Head of caudate nucleus (tissue), 42 donors: ENCODE results near the gene OSR1.
"Not testable (repeated sequence)": the region's sequence is repeated elsewhere in the genome, so short reads cannot be mapped to it uniquely, and the experiment has no call there.

Experiments
- DNase-seq, 42 donors: peaks; one replicate each; pipeline versions ENCODE4 v3.0.0 to v3.0.0-alpha.2; 2020 to 2021; ENCODE audit warnings: mixed read lengths in 7 of 42
- intact Hi-C: fragments of 100-400 bp; cut with DNase I; formaldehyde crosslinking; loops from one replicate; pipeline ENCODE4 v1.15.0; 2022

The OSR1 gene

DNA sequence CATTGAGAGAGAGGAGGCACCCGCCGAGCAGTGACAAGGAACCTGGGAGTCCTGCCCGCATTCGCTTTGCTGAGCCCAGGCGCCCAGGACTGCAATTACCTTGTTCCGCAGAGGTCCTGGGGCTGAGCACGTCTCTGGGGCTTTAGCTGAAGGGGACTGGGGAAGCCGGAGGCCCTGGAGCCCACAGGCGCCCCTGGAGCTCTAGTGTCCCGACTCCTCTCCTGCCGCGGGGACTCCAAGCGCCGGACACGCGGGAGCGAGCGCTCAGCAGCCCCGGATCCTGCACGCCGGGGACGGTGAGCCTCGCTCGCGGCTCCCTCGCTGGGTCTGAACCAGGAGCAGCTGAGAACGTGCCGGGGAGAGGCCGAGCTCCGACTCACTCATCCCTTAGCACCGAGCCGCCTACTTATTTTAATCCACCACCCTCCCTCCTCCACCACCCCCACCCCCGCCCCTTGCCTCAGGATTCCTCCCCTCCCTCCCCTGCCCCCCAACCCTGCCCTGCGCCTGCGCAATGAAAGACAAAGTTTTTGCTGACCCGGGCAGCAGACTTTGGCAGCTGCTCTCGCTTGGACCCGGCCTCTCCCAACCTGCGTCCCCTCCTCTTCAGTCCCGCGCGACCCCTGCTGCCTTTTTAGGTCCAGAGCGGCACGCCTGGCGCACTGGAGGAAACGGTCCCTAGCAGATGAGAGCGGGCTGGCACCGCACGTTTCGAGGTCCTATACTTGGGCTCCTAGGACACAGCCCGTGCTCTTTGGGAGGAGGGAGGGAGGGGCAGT, at the start of gene OSR1:
Gene OSR1, minus strand, starts transcription at position 382 of the 779 bp plus-strand sequence. CDS start 4,818 bp downstream, outside the sequence.
- intact Hi-C loops, result loop anchor here (10.0 kb wide), 1 partner anchor 374 kb away; no protein-coding TSS in a partner anchor
- peak in 2 of 42 donors; percentile 17 to 41 for DNase-seq

DNA sequence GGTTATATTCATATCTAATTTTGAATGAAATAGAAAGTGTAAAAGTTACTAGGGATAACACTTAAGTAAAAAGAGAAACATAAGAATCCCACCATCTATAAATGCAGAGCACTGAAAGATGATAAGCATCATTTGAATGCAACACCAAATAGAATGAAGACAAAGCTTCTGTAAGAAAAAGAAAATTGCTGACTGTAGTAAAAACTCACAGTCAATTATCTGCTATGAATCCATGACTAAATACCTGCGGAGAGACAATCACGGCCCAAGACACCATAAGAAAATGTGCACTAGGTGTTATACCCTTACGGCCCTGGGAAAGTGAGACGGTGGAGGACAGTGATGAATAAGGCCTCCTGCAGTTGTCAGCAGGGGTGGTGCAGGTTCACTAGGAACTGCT, 45.4 kb upstream of the OSR1 start:
- no peak for DNase-seq
- intact Hi-C loops, result no loop called here

DNA sequence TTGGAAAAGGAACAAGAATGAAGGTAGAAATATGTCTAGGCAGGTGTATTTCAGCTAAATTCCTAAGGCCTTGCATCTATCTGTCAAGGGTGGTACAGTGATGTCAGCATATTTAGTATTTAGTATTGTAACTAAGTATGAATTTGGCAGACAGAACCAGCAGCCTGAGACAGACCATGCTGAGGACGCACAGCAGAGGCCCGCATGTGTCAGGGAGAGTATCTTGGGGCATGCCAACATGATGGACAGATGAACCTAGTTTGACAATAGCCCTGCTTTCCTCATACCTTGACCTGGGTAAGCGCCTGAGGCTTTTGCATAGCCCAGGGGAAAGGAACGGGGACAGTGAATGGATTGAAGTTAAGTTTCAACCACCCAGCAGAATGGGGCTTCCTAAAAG, 33.8 kb upstream of the OSR1 start:
- intact Hi-C loops, result no loop called here
- no peak for DNase-seq

DNA sequence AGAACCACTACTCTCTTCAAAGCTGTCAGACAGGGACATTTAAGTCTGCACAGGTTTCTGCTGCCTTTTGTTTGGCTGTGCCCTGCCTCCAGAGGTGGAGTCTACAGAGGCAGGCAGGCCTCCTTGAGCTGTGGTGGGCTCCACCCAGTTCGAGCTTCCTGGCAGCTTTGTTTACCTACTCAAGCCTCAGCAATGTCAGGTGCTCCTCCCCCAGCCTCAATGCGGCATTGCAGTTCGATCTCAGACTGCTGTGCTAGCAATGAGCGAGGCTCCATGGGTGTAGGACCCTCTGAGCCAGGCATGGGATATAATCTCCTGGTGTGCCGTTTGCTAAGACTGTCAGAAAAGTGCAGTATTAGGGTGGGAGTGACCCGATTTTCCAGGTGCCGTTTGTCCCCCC, 31.0 kb upstream of the OSR1 start:
- DNase-seq, intact Hi-C loops: not testable (repeated sequence)

DNA sequence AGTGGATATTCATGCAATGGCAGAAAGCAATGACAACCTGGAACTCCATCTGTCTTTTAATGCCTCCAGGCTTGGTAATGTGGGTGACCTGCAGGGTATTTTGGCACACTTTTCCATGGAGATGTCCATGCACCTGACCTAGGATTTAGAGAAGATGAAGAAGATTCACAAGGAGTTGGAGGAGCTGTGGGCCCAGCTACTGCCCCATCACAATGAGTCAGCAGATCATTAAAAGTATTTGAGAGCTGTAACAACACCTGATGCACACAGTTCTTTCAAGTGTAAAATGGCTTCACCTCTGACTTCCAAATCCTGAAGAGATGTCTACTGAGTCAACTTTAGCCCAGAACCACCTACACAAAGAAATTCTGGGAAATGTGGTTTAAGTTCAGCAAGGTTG, 22.1 kb upstream of the OSR1 start:
- DNase-seq, result no peak
- intact Hi-C loops, result no loop called here

DNA sequence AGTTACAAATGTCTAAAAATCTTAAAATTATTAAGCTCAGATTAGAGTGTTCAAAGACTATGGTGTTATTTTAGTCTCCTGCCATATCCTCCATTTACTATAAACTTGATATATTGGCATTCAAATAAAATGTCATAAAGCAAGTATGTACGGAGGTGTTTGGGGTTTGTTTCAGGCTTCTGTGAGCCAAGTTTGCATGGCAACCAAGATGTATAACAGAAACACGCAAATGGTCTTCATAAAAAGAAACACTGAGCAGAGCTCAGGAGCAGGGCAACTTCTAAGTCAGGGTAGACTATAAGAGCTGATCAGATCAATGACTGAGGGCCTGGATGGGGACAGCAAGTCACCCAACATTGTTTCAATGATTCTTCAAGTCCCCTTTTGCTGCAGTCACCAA, 20.5 kb upstream of the OSR1 start:
- intact Hi-C loops, result no loop called here
- no peak for DNase-seq

DNA sequence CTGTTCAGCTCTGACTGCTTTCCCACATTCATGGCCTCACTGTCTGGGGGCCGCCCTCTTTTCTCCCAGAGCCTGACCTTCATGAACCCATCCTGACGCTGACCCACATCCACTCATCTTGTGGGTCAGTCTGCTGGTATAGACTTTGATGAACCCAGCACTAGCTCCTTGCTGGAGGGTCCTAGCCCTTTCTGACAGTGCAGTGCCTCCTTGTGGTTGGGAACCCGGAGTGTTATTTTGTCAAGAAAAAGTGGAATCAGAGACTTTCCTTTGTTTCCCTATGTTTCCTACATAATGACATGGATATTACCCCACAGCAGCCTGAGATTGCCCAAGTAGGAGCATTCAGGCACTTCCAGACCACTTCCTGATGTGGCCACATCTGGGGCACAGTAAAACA, 19.3 kb upstream of the OSR1 start:
- intact Hi-C loops, result no loop called here
- DNase-seq, result no peak

DNA sequence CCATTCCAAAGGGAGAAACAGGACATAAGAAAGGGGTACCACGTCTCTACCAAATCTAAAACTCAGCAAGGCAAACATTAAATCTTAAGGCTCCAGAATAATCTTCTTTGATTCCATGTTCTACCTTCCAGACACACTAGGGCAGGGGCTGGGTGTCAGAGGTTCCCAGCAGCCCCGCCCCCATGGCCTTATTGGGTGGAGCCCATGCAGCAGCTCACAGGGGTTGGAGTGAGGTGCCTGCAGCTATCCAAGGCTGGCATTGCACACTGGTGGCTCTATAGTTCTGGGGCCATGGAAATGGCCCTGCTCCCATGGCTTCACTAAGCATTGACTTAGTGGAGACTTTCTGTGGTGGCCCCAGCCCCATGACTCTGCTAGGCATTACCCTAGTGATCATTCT, 14.9 kb upstream of the OSR1 start:
- intact Hi-C loops, result no loop called here
- no peak for DNase-seq

DNA sequence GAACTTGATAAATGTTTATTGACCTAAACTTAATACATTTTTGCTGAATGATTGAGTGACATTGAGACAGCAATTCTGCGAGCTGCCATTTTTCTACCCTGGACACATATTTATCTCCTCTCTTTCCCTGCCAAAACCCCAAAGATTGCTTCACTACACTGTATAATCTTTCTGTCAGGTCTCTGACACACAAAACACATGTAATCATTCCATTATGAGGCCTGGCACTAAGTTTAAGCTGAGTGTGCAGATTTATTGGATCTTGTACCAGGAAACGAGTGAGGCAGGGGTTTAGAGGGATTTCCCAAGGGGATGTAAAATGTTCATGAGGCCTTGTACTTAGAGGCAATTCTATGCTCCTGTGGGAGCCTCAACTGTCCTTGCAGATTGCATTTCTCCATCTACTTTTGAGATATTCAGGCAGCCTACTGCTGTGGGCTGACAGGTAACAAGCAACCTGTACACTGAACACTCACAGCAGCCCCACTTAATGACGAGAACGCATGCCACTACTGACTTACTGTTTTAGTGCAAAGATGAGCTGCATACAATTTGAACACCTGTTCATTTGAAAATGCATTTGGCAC, 13.7 kb upstream of the OSR1 start:
- no peak for DNase-seq
- intact Hi-C loops, result no loop called here

DNA sequence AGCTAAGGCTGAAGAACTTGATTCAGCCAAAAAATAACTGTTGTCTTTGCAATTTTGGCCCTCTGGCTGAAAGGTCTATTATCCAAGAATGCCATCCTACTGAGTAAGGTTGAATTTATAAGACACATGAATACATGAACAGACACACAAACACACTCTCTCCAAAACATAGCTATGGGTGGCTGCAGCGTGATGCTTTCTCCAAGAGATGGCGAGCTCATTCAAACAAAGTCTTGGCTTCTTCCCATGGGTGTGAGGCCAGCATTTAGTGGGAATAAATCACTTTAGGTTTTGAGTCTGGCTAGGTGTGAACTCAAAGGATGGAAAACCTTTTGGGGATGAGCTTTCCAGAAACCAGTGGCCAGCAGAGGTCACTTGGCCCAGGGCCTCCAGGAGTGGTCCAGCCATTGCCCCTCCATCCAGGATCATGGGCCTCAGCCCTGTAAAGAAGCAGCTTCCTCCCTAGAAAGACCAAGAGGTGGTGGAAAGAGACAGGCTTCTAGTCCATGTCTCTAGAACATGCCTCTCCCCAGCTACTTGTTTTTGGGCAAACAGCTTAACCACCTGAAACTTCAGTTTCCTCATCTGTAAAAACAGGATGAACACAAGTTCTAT, 11.0 kb upstream of the OSR1 start:
- intact Hi-C loops, result no loop called here
- no peak for DNase-seq

DNA sequence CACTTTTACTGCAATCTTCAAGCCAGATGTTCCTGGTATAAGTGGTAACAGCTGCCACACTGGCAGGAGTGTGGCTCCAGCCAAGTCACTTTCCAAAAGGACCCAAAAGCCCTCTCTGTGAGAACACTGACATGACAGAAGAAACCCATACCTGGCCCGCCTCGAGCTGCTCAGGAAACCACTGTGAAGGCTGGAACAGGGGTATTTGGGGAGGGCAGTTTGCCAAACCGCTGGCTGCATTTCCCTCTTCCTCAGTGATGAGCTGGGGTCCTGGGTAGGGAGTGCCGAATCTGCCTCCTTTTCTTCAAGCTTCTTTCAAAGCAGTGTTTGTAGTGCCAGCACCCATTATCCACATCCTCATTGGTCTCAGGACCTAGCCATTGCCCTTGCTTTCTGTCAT, 10.3 kb upstream of the OSR1 start:
- intact Hi-C loops, result no loop called here
- no peak for DNase-seq

DNA sequence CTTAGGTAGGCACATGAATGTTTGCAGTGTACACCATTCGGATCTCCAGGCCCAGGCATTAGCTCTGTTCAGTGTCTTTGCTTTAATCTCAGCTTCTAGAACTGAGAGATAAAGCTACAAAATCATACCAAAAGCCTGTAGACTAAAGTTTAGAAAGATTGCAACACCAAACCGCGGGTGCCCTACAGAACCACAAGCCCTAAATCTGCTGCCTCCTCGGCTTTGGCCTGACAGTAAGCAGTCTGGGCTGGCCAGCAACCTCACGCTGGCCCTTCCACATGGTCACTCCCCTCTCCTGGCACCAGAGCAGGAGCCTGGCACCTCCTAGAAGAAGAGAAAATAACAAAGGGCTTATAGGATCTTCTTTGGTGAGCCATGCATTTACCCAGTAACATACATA, 8.9 kb upstream of the OSR1 start:
- intact Hi-C loops, result no loop called here
- DNase-seq, result no peak

DNA sequence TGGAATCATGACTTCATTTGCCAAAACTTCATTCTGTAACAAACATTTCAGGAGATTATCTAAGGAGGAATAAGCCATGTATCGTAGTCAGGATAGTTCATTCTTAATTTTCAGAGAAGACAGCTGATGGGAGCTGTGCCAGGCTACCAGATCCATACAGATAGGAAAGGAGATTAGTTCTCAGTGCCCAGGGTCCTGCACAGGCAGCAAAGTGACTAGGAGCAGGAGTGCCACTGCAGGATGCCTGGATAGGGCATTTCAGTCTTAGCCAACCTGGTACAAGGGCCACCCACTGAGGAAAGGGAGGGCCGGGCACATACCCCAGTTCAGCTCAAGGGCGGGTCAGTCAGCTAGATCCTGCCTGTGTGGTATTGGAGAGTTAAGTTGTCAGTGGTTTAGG, 6.7 kb upstream of the OSR1 start:
- no peak for DNase-seq
- intact Hi-C loops, result no loop called here

DNA sequence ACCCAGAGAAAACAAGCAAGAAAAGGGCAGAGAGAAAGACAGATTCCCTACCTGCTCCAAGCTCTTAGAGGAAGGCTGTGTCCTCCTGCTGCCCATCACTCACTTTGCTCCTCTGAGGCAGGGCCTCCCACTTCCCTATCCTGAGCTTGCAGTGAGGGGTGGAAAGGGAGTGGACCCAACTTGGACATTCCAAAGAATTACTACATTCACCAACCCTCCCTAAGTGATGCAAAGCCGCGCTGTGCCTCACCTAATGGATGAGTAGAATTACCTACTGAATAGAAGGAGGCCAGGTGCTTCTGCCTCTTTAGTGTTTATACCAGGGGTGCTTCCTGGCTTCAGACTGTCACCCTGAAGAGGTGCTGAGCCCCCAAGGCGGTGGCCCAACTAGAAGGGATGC, 5.6 kb upstream of the OSR1 start:
- intact Hi-C loops, result loop anchor here (5.0 kb wide), 1 partner anchor 612 kb away; no protein-coding TSS in a partner anchor
- DNase-seq, result no peak

DNA sequence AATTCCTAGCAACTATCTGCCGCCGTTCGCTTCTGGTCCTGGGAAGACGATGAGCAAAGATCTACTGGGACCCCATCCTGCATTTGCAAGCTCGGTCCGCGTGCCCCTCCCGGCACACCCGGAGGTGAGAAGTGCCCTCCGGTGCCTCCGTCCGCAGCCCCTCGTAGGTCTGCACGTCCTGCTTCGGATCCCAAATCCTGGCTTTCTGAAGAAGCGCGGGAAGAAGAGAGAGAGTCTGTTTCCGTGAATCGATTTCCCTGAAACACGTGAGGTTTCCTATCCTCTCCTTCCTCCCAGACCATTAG, 5.0 kb upstream of the OSR1 start:
- DNase-seq, result no peak
- intact Hi-C loops, result loop anchor here (5.0 kb wide), 1 partner anchor 611 kb away; no protein-coding TSS in a partner anchor

DNA sequence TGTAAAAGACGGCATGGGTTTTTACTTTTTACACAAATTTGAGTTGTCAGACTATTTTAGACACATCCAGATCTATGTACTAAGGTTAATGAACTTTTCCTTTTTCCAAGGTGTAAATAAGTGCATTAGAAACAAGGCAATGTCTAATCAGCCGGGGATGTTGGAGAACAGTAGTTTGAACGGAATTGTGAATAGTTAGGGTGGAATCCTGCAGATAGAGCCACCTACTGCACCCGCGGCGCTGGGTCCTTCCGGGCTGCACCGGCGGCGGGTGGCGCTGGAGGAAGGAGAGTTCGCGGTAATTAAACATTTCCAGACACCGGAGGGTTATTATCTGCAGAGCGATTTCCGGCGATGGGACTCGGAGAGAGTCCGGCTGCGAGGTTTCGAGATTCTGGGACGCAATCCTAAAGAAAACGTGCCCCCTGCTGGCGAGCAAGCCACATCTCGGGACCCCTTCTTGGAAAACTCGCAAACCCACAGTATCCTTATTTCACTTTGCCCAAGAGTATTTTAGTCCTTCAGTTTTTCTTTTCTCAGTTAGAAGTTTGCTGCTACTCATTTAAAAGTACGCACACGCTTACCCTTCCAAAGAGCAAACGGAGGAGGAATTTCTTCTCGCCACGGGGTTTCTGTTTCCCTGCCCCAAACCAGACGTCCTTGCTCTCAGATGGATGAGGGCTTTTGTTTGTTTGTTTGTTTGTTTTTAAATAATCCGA, 4.5 kb upstream of the OSR1 start:
- intact Hi-C loops, result loop anchor here (5.0 kb wide), 1 partner anchor 611 kb away; no protein-coding TSS in a partner anchor

DNA sequence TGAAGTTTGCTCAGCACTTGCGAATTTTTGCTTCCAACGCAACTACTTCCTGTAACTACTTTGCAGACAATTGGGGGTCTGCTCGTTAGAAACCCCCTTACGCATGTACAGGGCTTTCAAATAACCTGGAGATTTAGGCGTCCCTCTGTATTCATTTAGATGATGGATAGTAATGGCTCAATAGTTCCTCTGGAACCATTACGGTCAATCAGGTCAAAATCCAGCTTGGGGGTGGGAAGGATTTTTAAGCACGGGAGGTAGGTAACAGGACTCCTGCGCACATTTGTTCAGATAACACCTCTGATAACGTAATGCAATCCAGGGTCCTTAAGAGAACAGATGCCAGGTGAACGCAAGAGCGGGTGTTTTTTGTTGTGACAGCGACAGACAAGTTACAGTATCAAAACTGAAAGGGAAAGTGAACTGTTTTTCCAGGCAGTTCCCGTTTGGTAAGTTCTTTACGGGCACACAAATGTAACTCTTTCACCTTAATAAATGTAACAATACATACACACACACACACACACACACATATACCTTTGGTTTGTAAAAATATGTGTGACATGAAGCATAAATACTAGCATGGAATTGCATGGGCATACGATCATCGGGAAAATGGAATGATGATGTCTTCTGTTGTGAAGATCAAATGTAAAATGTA, 3.8 kb upstream of the OSR1 start:
- no peak for DNase-seq
- intact Hi-C loops, result loop anchor here (5.0 kb wide), 1 partner anchor 610 kb away; no protein-coding TSS in a partner anchor

More for the DNA sequence above, 4.5 kb upstream of the OSR1 start:
- peak; percentile 42 to 93 (median 76) for DNase-seq

DNA sequence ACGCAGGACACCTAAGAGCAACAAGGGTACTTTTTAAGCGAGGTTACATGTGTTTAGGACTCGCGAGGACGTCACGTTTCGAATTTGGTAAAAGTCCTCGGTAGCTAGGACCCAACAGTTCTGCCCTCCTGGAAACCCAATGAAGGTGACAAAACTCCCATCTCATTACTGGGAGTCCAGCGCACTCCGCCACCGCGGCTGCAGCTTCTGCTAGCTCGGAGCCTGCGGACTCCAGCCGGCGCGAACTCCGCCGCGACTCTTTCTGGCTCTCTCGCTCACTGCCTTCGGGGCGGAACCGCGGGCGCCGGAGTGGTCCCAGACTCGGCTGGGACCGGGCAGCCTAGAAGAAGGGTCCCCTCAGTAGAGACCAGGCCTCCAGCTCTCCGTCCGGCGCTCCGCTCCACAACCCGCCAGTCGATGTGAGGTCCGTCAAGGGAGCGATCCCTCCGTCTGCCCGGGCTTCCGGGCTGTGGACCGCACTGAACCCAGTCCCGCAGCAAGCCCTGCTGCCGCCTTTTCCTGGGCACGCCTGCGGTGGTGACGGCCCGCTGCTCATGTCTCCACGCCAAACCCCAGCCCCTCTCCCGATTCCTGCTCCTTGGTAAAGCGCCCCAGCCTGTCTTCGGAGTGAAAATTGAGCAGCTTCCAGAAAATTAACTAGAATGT, 3.0 kb upstream of the OSR1 start:
- intact Hi-C loops, result loop anchor here (5.0 kb wide), 1 partner anchor 609 kb away; no protein-coding TSS in a partner anchor
- no peak for DNase-seq

DNA sequence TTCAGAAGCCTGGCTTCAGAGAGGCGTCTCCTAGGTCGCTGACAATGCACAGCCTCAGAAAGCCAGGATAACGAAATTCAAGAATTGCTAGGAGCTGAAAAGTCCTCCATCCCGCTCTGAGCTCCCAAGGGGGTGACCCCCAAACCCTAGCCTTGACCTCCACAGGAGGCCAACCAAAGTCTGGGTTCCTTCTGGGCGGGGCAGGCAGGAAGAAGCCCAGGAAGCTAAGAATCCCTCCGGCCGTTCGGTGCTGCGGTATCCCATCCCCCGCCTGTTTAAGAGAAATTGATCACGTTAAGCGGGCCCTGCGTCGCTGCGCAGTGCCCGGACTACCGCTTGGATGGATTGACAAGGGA, 2.5 kb upstream of the OSR1 start:
- intact Hi-C loops, result loop anchor here (5.0 kb wide), 1 partner anchor 609 kb away; no protein-coding TSS in a partner anchor
- DNase-seq, result no peak
